Cardiac muscle cell (in vitro differentiated cells and primary cell): ENCODE measurements around the gene ASGR1. TPM values are rescaled to one million over a fixed set of nuclear protein-coding genes. Genes with fewer than 3 reads are reported as not detected.
A peak's percentile ranks its signal among the peaks of the same experiment; 100 is the strongest.
"Not testable (repeated sequence)": the region's sequence is repeated elsewhere in the genome, so short reads cannot be mapped to it uniquely, and the experiment has no call there.

Experiments used
- DNase-seq, 2 donors: peaks; one replicate each; pipeline versions ENCODE4 v3.0.0 to v3.0.0-alpha.2; 2010 to 2017; ENCODE audit warnings: low read depth in 1 of 2, low spot score in 1 of 2
- H3K27ac ChIP-seq: fragments of 200-600 bp; sonication (generic); 2 replicates; pipeline ENCODE4 v1.5.1; 2016
- H3K27me3 ChIP-seq: fragments of 200-600 bp; sonication (generic); 2 replicates; pipeline ENCODE4 v1.6.0; 2016; ENCODE audit warnings: control low read depth
- H3K36me3 ChIP-seq: fragments of 200-600 bp; sonication (generic); 2 replicates; pipeline ENCODE4 v1.5.1; 2016; ENCODE audit warnings: control low read depth
- H3K4me1 ChIP-seq: fragments of 200-600 bp; sonication (generic); 2 replicates; pipeline ENCODE4 v1.8.1; 2017; ENCODE audit warnings: low read depth, mild to moderate bottlenecking, mixed run types
- H3K4me3 ChIP-seq: fragments of 200-600 bp; sonication (generic); 2 replicates; pipeline ENCODE4 v1.5.1; 2016; ENCODE audit warnings: mild to moderate bottlenecking
- H3K9me3 ChIP-seq: fragments of 200-600 bp; sonication (generic); 2 replicates; pipeline ENCODE4 v1.5.1; 2017; ENCODE audit warnings: low read depth, mild to moderate bottlenecking, control low read depth
- CTCF ChIP-seq: IDR thresholded peaks from 2 replicates; pipeline ENCODE4 v1.5.1; 2012; ENCODE audit warnings: low read depth, mild to moderate bottlenecking, low read length
- polyA plus RNA-seq: library from polyadenylated mRNA; unstranded; fragments of >200 nt; fragmentation: Nextera tagmentation; extraction: Ambion mirVana; gene quantifications from 2 replicates; pipeline ENCODE4 v1.2.1, GENCODE V29; 2016
- total RNA-seq: library from RNA; depleted of rRNA; stranded (reverse); fragments of >200 nt; gene quantifications from 2 replicates; pipeline ENCODE4 v1.2.3, GENCODE V29; 2016

Gene ASGR1
- total and polyA plus RNA-seq, 2 experiments from 2014 or later, result 20.2 to 21.7 TPM

- Histone ChIP-seq H3K9me3 (no peaks in the 10 kb centered on the region), H3K27ac (no peak overlapping the region), H3K4me1 (peaks cover 5% of the 10 kb centered on the region), H3K36me3 (peaks cover 9% of the 10 kb centered on the region), H3K4me3 (no peak overlapping the region), H3K27me3 (no peaks in the 10 kb centered on the region)
- TF ChIP-seq CTCF, result no peak
- DNase-seq, result no peak
Measured at GRCh38 chr17:7190276-7190917, 11.2 kb upstream of the ASGR1 start.

DNA sequence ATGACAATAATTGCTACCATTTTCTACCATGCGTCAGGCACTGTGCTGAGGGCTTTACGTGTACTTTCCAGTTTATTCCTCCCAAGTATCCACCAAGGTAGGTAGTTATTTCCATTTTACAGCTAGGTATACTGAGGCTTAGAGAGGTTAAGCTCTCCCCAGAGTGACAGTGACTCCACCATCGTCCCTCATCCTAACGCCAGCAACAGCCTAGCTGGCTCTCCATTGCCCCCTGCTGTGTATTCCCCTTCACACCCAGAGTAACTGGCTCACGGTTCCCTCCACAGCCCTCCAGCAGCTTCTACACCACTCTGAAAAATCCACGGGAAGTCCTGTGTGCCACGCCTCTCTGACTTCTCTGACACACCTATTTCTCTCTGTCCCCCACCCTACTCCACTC lies 7.1 kb upstream of the ASGR1 start:
- Histone ChIP-seq H3K27ac (no peak overlapping the region), H3K4me1 (peaks cover 4% of the 10 kb centered on the region), H3K4me3 (no peak overlapping the region), H3K27me3 (no peaks in the 10 kb centered on the region), H3K36me3 (peaks cover 2% of the 10 kb centered on the region), H3K9me3 (no peaks in the 10 kb centered on the region)
- DNase-seq, result no peak
- peak; percentile 31 for TF ChIP-seq CTCF

- no peaks in the 10 kb centered on the region for H3K4me1 ChIP-seq
- DNase-seq, result no peak
- no peak overlapping the region for H3K4me3 ChIP-seq
- no peaks in the 10 kb centered on the region for H3K36me3 ChIP-seq
- H3K27ac ChIP-seq, result peak overlapping the region; percentile 3
- H3K27me3 ChIP-seq, result no peaks in the 10 kb centered on the region
- no peak for TF ChIP-seq CTCF
- H3K9me3 ChIP-seq, result no peaks in the 10 kb centered on the region
Measured at GRCh38 chr17:7184647-7185046, 5.5 kb upstream of the ASGR1 start.

DNA sequence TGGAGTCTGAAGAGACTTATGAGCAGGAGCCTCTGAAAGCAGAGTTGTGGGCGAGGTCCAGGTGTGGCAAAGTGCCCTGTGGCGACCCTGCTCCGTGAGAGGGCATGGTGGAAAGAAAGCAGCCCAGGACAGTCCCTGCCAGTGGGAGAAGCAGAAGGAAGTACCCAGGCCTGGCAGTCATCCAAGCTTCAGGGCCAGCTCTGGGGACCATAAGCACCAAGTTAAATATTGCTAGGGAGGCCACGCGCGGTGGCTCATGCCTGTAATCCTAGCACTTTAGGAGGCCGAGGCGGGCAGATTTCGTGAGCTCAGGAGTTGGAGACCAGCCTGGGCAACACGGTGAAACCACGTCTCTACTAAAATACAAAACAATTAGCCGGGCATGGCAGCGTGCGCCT lies 4.9 kb upstream of the ASGR1 start:
- Histone ChIP-seq H3K27ac (no peak overlapping the region), H3K36me3 (no peaks in the 10 kb centered on the region), H3K27me3 (no peaks in the 10 kb centered on the region), H3K4me3 (no peak overlapping the region), H3K9me3 (no peaks in the 10 kb centered on the region), H3K4me1 (no peaks in the 10 kb centered on the region)
- no peak for TF ChIP-seq CTCF
- DNase-seq, result no peak

DNA sequence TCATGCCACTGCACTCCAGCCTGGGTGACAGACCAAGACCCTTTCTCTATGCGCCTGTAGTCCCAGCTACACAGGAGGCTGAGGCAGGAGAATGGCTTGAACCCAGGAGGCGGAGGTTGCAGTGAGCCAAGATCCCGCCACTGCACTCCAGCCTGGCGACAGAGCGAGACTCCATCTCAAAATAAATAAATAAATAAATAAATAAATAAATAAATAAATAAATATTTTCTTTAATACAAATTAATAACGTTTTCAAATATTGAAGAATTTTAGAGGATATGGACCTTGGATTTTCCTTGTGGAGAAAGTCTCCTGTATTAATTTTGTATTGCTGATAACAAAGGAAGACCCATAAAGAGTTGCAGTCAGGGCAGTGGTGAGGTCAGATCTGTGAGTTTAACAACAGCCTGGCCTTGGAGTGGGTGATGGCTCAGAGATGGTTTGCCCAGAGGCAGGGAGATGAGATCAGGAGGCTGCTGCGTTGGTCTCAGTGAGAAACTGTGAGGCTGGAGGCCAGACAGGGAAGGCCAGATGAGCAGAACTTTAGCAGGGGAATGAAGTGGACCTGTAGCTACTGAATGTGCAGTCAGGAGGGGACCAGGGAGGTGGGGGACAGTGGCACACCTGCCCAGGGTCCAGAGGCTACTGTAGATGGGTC lies 4.4 kb upstream of the ASGR1 start:
- Histone ChIP-seq H3K4me1 (no peaks in the 10 kb centered on the region), H3K27me3 (no peaks in the 10 kb centered on the region), H3K27ac (no peak overlapping the region), H3K36me3 (no peaks in the 10 kb centered on the region), H3K9me3 (no peaks in the 10 kb centered on the region), H3K4me3 (no peak overlapping the region)
- DNase-seq, result no peak
- no peak for TF ChIP-seq CTCF

GRCh38 chr17:7182101-7182500 lies 2.9 kb upstream of the ASGR1 start:
- H3K36me3 ChIP-seq, H3K9me3 ChIP-seq, DNase-seq, H3K4me1 ChIP-seq, H3K27ac ChIP-seq, H3K4me3 ChIP-seq, H3K27me3 ChIP-seq: not testable (repeated sequence)
